GM21367 (cell line): ENCODE data around the gene PPP1R15A.
"Not testable (repeated sequence)": the region's sequence is repeated elsewhere in the genome, so short reads cannot be mapped to it uniquely, and the experiment has no call there.

Experiments used
- ATAC-seq: cut with Tn5 transposase; IDR thresholded peaks from one replicate; pipeline ENCODE4 v1.9.1; 2021; ENCODE audit not compliant: unreplicated experiment

PPP1R15A gene

GRCh38 chr19:48858984-48859710, 13.1 kb upstream of the PPP1R15A start:
- ATAC-seq: no peak

DNA sequence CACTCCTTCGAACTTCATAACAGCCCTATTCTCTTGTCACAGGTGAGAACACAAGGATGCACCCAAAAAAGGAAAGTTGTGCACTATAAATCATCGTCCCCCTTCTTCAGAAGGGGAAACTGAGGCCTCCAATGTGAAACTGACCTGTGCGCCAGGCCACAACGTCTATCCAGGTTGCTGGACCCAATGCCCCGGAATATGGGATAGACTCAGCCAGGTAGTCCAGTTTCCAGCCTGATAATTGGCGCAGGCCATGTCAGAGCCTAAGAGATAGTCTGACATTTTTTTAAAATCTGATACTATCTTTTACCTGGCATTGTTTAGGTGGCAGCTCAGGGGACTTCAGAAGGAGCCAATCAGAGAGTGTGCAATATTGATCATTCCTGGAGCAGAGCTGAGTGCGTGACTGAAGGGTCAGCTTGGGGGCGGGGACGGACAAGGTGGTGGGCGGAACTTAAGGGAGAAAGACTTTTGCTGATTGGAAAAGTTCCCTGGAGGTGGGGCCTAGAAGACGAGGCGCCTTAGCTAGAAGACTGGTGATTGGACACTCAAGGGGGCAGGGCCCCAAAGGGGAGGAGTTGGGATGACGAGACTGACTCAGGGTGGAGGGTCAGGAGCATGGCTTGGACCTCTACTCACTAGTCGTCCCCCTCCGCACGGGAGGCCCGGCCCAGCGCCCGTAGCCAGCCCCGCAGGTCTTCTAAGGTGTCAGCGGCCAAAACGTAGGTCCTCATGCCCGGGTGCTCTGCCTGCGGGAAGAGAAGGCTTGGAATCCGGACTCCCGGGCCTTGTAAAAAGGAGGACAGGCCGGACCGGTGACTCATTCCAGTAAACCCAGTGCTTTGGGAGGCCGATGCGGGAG, 12.3 kb upstream of the PPP1R15A start:
- no peak for ATAC-seq

- ATAC-seq: no peak
Measured at GRCh38 chr19:48861313-48861712, 10.9 kb upstream of the PPP1R15A start.

GRCh38 chr19:48862827-48863226, 9.4 kb upstream of the PPP1R15A start:
- no peak for ATAC-seq

GRCh38 chr19:48866692-48867091, 5.5 kb upstream of the PPP1R15A start:
- ATAC-seq: no peak

DNA sequence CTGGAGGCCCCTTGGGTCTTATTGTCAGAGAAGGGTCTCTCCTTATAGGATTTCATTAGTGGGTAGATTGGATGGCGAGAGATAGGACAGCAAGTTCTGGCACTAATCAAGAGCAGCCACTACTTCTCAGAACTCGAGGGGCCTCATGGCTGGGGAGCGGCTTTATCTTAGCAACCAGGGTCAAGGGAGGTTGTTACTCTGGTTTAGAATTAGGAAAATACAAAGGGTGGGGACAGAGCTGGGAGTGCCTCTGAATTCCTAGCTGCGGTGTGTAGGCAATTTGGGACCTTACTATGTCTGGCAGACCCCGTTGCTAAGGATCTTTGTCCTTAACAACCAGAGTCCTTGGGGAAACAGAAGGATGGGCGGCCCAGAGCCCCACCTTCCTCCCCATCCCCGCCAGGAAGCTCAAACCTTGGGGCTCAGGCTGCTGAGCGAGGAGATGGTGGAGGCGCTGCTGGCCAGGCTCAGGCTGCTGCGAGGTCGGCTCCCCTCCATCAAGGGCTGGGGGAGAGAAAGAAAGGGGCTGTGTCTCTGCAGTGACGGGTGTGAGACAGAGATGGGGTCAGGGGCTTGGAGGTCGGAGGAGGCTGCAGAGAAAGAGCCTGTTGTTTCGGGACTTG, 5.0 kb upstream of the PPP1R15A start:
- no peak for ATAC-seq

DNA sequence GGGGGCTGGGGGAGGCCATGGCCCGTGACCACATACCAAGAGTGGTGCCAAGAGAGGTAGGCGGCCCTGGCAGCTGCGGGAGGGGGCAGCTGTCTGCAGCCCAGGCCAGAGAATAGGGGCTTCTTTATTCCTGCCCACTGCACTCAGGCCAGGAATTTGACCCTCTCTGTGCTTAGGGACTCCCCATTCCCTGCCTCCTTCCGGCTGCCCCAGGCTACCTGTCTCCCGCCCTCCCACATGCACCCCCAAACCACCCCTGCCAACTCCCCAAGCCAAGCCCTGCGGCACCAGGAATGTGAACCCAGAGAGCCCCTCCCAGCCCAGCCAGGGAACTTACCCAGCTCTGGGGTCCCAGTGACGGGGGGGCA, 4.5 kb upstream of the PPP1R15A start:
- no peak for ATAC-seq

- ATAC-seq: no peak
Measured at GRCh38 chr19:48868114-48868886, 3.9 kb upstream of the PPP1R15A start, which contains the start of gene PLEKHA4. Gene PLEKHA4 (minus strand): TSS chr19:48868617. CDS start chr19:48867620, 997 bp downstream.

DNA sequence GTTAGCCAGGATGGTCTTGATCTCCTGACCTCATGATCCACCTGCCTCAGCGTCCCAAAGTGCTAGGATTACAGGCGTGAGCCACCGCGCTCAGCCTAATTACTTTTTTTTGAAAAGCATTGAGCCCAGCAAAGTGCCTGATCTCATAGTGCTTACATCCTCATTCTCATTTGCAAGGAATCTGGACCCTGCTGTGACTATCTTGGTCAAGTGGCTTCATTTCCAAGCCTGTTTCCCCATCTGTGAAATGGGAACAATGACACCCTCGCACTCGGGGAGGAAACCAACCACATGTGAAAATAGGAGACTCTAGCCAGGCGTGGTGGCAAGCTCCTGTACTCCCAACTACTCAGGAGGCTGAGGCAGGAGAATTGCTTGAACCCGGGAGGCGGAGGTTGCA, 2.2 kb upstream of the PPP1R15A start:
- ATAC-seq: no peak

- ATAC-seq: not testable (repeated sequence)
Measured at GRCh38 chr19:48871471-48872181, 595 bp upstream of the PPP1R15A start.

- no peak for ATAC-seq
Measured at GRCh38 chr19:48872884-48873475, 759 bp downstream of the PPP1R15A start.

DNA sequence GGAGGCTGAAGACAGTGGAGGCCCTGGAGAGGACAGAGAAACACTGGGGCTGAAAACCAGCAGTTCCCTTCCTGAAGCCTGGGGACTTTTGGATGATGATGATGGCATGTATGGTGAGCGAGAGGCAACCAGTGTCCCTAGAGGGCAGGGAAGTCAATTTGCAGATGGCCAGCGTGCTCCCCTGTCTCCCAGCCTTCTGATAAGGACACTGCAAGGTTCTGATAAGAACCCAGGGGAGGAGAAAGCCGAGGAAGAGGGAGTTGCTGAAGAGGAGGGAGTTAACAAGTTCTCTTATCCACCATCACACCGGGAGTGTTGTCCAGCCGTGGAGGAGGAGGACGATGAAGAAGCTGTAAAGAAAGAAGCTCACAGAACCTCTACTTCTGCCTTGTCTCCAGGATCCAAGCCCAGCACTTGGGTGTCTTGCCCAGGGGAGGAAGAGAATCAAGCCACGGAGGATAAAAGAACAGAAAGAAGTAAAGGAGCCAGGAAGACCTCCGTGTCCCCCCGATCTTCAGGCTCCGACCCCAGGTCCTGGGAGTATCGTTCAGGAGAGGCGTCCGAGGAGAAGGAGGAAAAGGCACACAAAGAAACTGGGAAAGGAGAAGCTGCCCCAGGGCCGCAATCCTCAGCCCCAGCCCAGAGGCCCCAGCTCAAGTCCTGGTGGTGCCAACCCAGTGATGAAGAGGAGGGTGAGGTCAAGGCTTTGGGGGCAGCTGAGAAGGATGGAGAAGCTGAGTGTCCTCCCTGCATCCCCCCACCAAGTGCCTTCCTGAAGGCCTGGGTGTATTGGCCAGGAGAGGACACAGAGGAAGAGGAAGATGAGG, 1.5 kb downstream of the PPP1R15A start:
- no peak for ATAC-seq

GRCh38 chr19:48874303-48875135, 2.3 kb downstream of the PPP1R15A start:
- ATAC-seq: no peak

DNA sequence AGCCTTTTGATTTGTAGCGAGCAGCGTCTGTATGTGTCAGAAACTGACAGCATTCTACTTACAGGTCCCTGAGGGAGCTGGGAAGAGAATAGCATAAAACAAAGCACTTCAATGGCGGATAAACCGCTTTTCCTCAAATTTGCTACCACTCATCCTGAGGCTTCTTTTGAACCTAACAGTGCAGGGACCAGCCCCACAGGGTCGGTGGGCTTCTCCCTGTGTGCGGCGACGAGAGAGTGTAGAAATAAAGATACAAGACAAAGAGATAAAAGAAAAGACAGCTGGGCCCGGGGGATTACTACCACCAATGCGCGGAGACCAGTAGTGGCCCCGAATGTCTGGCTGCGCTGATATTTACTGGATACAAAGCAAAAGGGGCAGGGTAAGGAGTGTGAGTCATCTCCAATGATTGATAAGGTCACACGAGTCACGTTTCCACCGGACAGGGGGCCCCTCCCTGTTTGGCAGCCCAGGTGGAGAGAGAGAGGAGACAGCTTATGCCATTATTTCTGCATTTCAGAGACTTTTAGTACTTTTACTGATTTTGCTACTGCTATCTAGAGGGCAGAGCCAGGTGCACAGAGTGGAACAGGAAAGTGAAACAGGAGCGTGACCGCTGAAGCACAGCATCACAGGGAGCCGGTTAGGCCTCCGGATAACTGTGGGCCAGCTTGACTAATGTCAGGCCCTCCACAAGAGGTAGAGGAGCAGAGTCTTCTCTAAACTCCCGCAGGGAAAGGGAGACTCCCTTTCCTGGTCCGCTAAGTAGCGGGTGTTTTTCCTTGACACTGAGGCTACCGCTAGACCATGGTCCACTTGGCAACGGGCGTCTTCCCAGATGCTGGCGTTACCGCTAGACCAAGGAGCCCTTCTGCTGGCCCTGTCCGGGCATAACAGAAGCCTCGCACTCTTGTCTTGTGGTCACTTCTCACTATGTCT, 4.1 kb downstream of the PPP1R15A start:
- not testable (repeated sequence) for ATAC-seq

- ATAC-seq: no peak
Measured at GRCh38 chr19:48877855-48878195, 5.6 kb downstream of the PPP1R15A start.

- no peak for ATAC-seq
Measured at GRCh38 chr19:48878196-48879024, 6.2 kb downstream of the PPP1R15A start.
